ENCODE measurements around the gene LONRF2.
"Not testable (repeated sequence)": the region's sequence is repeated elsewhere in the genome, so short reads cannot be mapped to it uniquely, and the experiment has no call there.

Gene LONRF2

DNA sequence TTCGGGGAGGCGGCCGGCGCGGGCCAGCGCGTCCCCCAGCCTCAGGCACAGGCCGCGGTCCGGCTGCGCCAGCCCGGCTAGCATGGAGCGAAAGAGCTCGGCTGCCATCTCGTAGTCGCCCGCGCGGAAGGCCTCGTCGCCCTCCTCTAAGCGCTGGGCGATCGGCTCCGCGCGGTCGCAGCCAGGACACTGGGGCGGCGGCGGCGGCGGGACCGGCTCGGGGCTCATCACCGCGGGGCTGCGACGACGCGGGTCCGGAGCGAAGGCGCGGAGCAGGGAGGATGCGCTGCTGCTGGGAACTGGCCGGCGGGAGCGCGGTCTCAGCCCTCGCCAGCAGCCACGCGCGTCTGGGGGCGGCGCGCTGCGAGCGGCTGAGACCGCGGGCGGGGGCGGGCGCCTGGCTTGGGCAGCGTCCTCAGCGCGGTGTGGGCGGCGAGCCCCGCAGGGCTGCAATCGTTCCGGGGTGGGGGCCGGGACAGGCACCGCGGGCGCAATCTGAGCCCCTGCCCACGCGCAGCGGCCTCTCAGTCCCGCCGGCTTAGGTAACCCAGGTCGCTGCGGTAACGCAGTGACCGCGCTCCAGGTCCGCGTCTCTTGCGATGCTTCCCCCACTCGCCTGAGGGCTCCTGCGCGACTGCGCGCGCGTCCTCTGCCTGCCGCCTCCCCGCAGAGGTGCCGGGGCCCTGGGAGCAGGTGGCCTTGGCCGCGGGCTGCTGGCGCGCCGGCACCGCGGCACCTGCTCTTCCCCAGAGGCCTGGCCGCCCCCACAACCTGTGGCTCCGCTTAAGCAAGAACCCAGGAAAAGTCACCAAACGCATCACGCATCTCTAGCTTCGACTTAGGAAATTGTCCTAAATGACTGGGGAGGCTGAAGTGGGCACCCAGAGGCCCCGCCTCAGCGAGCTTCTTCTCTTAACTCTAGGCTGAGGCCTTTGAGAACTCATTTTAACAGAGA lies at the start of gene LONRF2:
LONRF2 (minus strand) TSS at position 636 of the 955 bp plus-strand sequence; CDS start at position 228, 408 bp downstream.
- no peak for DNase-seq

DNA sequence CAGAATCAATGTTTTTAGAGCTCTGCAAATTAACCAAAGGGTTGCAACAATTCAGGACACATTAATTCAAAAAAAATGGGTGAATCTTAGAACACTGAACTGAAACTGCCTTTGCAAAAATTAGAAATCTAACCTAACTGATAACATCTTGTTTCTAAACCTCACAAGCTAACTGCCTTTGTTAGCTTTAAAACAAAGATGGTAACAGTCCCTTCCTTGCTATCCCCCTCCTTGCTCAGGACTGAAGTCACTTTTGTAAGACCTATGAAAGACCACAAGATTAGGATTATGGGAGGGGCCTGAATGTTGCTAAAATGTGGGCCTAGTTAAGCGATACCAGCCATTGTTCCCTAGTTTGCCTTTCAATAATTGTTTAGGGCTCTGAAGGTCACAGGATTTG lies 44.9 kb upstream of the LONRF2 start:
- DNase-seq = no peak

DNA sequence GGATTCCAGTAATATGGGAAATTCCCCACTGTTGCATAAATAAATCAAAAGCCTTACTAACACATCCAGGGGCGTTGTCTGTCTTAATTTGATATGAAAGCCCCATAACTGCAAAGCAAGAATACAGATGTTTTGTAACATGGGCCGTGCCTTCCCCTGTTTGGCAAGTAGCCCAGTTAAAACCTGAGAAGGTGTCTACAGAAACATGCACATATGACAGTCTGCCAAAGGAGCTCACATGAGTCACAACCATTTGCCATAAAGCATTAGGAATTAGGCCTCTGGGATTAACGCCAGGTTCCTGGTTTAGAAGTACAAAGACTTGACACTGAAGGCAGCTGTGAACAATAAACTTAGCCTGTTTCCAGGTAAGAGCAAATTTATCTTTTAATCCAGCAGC lies 43.1 kb upstream of the LONRF2 start:
- DNase-seq = no peak

DNA sequence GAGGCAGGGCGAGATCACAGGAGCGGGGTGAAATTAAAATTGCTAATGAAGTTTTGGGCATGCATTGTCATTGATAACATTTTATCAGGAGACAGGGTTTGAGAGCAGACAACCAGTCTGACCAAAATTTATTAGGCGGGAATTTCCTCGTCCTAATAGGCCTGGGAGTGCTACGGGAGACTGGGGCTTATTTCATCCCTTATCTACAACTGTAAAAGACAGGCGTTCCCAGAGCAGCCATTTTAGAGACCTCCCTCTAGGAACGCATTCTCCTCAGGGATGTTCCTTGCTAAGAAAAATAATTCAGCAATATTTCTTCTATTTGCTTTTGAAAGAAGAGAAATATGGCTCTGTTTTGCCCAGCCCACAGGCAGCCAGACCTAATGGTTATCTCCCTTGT lies 40.0 kb upstream of the LONRF2 start:
- not testable (repeated sequence) for DNase-seq

DNA sequence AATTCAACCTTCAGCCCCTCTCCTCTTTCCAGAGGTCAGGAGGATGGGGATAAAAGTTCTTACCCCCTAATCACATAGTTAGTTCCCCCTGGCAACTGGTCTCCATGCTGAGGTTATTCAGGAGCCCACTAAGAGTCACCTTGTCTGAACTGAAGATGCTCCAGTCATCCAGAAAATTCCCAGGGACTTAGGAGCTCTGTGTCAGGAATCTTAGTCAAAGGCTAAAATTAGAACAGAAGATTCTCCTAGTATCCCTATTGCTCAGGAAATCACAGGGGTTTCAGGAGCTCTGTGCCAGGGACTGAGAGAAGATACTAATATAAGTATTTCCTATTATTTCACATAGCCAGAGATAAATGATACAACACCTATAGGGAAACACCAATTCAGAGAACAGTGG lies 37.3 kb upstream of the LONRF2 start:
- no peak for DNase-seq

DNA sequence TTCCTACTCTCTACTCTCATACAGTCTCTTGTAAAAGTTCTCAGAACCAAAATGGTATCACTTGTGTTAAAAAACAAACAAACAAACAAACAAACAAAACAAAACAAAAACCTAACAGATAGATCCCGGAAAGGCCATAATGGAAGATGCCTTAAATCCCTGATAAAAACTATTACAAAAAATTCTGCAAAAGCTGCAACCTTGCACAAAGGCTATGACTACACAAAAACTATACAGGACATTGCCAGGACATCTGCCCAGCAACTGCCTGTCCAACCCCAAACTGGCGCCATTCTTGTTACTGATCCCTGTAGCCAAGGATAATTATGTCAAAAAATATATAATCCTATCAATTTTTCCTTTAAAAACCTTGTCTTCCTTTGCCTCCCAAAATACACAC lies 36.3 kb upstream of the LONRF2 start:
- no peak for DNase-seq

DNA sequence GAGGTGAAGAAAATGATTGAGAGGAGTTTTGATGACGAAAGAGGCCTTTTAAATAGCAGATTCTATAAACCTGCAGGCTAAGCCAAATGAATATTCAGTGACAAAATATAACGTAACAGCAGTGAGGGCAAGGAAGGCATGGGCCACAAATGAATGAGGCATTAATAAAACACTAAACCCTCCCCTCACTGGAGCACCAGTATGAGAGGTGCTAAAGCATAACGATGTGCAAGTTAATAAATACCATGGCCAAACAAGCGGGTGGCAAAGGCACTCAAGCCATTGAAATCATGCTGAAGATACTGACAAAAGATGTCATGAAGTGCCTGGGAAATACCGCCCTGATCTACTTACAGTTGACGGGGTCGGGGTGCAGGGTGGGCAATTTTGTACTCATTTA lies 30.2 kb upstream of the LONRF2 start:
- DNase-seq = no peak

DNA sequence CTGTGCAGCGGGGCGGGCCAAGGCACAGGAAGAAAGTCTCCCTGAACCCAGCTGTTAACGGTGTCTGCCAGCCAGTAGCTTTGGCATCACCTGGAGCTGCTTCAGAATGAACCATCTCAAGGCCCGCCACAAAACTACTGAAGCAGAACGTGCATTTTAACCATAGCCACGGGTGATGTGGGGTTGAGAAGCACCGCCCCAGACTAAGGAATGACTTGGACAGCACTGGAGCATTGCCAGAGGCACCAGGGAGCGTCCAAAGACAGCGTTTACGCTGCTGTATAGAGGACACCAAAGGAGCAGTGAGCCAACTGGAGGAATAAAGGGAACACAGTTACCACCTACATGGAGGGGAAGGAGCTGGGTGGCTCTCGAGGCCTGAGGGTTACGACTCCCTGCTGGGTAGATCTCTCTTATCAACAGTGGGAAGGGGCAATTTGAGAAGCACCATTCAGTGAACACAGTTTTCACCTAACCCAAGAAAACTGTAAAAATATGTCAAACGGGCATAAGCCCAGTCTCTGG lies 28.4 kb upstream of the LONRF2 start:
- no peak for DNase-seq

DNA sequence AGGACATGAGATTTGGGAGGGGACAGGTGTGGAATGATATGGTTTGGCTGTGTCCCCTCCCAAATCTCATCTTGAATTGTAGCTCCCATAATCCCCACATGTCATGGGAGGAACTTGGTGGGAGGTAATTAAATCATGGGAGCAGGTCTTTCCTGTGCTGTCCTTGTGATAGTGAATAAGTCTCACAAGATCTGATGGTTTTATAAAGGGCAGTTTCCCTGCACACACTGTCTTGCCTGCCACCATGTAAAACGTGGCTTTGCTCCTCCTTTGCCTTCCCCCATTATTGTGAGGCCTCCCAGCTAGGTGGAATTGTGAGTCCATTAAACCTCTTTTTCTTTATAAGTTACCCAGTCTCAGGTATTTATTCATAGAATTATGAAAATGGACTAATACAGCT lies 22.8 kb upstream of the LONRF2 start:
- not testable (repeated sequence) for DNase-seq

DNA sequence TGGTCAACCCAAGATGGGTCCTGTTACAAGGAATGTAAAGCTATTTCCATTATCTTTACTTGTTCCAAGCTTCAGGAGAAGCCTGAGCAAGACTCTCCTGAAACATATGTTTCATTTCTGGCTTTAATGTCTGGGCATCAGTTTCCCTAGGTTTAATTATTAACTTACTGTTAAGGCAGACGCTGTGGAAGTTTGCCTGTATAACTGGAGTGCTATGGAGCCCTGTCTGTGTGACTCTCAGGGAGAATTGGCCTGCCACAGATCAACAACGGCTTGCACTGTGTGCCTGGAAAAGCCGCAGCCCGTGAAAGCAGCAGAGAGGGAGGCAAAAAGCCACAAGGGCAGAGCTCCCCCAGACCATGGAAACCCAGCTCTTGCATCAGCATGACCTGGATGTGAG lies 22.1 kb upstream of the LONRF2 start:
- no peak for DNase-seq

DNA sequence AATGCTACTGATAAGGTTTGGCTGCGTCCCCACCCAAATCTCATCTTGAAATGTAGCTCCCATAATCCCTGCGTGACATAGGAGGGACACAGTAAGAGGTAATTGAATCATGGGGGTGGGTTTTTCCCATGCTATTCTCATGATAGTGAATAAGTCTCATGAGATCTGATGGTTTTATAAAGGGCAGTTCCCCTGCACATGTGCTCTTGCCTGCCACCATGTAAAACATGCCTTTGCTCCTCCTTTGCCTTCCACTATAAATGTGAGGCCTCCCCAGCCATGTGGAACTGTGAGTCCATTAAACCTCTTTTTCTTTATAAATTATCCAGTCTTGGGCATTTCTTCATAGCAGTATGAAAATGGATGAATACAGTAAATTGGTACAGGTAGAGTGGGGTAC lies 20.2 kb upstream of the LONRF2 start:
- DNase-seq = not testable (repeated sequence)

DNA sequence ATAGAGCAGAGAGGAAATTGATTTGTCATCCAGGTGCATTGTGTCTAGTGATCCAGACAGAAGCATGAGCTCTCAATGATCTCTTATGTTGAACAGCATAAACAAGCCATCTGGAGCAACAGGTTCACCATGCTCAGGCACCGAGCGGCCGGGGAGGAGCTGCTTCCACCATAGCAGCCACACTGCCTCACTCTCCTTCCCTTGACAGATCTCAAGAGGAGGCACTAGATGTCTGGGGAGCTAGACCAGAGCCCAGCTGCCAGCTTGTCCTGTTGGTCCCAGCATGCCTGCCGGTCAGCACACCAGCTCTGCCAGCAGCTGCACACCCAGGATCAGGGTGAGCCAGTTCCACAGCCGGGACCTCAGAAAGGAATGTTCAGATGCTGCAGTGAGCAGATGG lies 17.5 kb upstream of the LONRF2 start:
- no peak for DNase-seq

DNA sequence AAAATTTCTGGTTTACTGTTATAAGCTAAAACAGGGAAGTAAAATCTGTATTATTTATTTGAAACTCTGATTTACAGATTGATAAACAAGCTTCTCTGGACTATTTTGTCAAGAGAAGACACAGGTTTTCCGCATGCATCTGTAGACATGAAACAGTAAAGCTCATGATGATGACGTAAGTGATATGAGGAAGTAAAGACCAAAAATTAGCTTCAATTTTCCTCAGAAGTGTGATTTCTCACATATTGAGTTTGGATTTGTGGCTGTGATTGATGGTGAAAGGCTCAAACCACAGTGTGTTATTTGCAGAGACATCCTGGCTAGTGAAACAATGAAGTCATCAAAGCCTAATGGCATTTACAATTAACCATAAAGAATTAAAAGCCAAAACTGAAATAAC lies 12.6 kb upstream of the LONRF2 start:
- no peak for DNase-seq

DNA sequence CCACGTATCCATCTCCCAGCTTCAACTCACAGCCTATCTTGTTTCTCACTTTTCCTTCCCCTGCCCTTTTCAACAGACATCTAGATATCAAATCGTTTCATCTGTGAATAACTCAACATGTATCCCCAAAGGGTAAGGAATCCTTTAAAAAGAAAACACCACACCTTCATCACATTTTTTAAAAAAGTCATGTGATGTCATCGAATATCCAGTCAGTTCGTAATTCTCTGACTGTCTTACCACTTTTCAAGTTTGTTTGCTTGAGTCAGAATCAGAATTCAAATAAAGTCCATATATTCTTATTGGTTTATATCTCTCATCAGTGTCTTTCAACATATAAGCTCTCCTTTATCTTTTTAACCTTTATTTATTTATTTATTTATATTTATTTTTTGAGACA lies 5.4 kb upstream of the LONRF2 start:
- no peak for DNase-seq

DNA sequence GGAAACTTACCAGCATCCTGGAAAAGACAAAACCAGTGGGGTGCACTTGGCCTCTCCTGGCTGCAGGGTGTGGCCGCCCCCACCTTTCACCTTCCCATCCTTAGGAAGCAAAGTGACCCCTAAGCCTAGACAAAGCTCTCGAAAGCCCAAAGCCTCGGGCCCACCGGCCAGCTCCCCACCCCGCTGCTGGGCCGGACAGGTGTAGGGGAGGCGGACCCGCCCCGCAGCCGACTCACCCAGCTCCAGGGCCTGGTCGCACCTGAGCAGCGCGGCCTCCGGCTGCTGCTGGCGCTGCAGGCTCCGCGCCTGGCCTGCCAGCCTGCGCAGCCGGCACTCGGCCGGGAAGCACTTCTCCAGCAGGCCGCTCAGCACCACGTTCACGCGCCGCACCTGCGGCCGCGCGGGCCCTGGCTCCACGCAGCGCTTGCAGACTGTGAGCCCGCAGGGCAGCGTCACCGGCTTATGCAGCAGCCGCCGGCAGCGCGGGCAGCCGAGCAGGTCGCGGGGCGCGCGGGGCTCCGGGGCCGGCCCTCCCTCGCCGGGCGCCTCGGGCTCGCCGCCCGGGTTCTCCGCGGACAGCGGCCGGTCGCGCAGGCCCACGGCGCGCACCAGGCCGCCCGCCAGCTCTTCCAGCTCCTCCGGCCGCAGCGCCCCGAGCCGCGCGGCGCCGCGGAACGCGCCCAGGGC lies 979 bp downstream of the LONRF2 start:
- DNase-seq = no peak

DNA sequence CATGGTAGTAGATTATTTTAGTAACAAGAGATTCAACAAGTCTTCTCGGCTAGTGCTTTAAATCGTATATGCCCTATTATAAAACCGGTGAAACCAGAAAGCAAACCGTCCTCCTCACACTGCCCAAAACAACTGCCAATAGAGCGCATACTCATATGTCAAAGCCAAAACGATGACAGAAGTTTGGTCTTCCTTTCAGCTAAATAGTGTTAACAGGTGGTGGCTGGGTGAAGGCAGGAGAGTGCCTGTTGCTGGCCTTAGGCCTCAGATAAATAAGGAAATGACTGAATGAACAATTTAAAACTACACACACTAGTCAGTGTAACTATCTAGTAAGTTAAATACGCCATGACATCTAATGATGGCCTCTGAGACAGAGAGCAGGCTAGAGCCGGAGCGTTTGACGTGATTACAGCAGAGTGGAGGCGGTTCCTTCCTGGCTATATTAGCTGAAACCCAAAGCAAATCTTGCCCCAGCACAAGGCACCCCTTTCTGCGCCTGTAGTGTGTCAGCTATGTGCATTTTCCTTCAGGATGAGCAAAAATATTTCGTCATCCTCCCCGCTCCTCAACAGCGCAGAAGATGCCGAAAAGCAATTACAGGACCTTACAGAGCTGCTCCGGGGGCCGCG lies 1.6 kb downstream of the LONRF2 start:
- no peak for DNase-seq

DNA sequence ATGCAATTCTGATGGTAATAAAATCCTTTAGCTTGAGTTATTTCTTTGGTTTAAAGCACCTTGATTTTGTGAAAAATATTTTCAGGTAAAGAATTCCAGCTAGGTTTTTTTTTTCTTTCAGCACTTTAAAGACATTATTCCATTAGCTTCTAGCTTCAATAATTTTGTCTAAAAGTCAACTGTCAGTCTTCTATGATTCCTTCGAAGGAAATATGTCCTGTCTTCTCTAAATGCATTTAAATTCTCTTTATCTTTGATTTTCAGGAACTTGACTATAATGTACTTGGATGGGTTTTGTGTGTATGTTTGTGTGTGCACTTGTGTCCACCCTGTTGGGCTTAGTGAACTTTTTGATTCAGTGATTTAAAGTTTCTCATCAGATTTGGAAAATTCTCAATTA lies 4.7 kb downstream of the LONRF2 start:
- no peak for DNase-seq

DNA sequence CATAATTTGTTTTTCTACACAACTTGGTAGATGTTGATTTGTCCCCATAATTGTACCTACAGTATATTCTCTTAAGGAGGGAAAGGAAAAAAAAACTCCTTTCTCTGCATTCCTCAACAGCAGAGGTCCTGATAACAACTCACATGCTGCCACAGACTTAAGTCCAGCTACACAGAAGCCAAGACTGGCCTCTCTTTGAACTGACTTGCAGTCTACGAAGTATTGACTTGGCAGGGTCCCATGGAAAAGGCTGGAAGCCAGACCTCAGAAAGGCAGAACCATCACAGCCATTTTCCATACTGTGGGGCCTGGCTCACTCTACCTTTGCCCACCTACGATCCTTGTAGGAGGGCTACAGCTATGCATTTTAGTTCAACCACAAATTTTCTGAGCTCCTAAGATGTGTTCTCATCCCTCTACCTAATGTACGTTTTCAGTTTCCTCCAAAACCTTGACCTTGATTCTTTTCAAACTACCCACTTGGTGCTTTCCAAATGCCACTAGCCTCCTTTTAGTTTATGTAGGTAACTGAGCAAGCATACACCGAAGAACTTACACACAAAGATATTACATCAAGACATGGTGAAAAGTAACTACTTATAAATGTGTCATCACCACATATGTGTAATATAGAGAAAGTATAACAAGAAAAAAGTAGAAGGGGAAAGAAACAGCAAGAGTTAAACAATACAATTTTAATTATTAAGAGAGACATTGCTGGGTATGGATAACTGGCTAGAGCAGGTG lies 12.2 kb downstream of the LONRF2 start:
- DNase-seq = no peak

DNA sequence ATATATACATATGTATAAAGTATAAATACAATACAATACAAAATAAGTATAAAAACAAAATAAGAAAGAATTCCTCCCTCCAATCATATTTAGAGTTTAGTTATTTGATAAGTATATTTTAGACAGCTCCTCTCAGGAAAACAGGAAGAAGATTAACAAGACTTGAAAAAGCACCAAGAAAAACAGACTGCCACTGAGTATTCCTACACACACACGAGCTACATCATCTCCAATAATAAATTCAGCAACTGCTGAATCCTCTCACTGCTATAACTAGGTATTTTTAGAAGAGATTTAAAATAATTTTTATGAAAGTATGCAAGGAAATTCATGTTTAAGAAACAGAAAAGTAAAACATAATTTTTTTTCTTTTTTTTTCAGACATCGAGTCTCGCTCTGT lies 13.0 kb downstream of the LONRF2 start:
- no peak for DNase-seq

DNA sequence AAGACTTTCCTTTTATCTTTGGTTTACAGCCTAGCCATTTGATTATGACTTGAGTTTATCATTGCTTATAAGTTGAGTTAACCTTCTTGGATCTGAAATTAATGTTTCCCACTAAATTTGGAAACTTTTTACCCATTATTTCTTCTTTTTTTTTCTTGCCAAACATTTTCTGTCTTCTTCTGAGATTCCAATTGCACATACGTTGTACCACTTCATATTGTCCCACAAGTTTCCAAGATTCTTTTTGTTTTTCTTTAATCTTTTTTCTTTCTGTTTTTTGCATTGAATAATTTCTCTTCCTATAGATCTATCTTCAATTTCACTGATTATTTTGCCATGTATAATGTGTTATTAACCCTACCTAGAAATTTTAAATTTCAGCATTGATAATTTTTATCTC lies 18.6 kb downstream of the LONRF2 start:
- no peak for DNase-seq

DNA sequence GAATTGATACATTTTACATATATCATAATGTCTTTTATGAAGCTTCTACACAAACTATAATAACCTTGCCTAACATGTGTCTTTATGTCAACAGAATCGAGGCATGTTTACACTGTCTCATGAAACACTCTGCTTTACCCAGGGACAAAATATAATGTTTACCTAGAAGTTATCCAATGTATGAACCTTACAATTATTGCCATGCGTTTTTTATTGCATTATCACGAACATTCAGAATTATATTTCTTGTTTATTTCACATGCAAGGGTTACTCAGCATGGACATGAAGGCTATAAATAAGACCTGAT lies 19.8 kb downstream of the LONRF2 start:
- DNase-seq = no peak

DNA sequence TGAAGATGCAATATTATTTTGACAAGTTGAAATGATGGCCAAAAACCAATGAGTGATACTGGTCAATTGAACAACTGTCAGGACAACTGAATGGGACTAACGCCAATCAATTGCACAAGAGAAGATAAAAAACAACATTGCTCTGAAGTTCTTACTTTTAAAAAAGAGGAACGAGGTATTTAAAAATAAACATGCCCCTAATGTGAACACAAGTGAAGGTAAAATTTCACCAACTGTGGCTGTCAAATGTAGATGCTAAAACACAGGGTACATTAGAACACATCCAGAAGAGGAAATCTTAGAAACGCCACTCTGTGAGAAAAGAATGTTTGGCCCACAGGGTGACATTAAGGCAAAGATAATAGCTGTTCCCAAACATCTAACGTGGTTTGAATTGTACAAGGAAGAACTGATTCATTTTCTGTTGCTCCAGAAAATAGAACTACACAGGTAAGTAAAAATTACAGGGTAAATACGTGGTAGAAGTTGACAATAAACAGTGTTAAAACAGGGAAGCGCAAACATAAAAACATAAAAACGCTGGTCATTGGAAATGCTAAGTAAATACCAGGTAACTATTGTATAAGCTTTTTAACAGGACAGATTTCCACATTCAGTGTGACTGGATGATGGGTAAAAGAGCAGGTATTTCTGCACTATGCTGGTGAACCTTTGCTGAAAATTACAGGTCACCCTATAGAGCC lies 20.3 kb downstream of the LONRF2 start:
- DNase-seq = no peak
